ENCODE results near the gene NEK11. TPM values are rescaled to one million over a fixed set of nuclear protein-coding genes. Genes with fewer than 3 reads are reported as not detected.

NEK11 gene
- total and polyA plus RNA-seq, 9 of the 15 experiments (the other 6 are each of a cell fraction or from before 2014, with no cell fraction given) = 0.28 to 1.5 (median 0.87) TPM

- Histone ChIP-seq H3K27ac (ENCODE audit: extremely low read depth, low read depth, low read length) (no peak overlapping the region), H3K9me3 (replicated peaks; ENCODE audit: control insufficient read depth, insufficient read depth, low read depth, low read length) (no peaks in the 10 kb centered on the region), H3K4me3 (no peak overlapping the region), H4K20me1 (replicated peaks; ENCODE audit: control insufficient read depth, insufficient read depth, low read length) (no peaks in the 10 kb centered on the region), H2AFZ (ENCODE audit: low read depth, low read length) (no peak overlapping the region), H3K79me2 (ENCODE audit: control insufficient read depth, insufficient read depth, low read length) (no peaks in the 10 kb centered on the region), H3K9me1 (ENCODE audit: control insufficient read depth, insufficient read depth, low read length) (no peaks in the 10 kb centered on the region), H3K4me2 (ENCODE audit: insufficient read depth, low read length) (no peak overlapping the region), H3K4me1 (replicated peaks in 1 of 2; ENCODE audit: control insufficient read depth in 2 of 2, insufficient read depth in 2 of 2, low read length in 2 of 2) (no peaks in the 10 kb centered on the region), H3K36me3 (ENCODE audit: control insufficient read depth, insufficient read depth, low read length) (no peaks in the 10 kb centered on the region), H3K9ac (ENCODE audit: insufficient read depth in 1 of 2, low read depth in 2 of 2, low read length in 2 of 2) (no peak overlapping the region), H3K27me3 (ENCODE audit: control insufficient read depth in 2 of 2, insufficient read depth in 2 of 2, low read length in 2 of 2) (no peaks in the 10 kb centered on the region)
- no peak for FAIRE-seq
- CTCF ChIA-PET (ENCODE audit: low intra/inter-chr PET ratio) = no interaction called here
- in situ Hi-C loops (cut with MboI) = no loop called here
- WGBS (ENCODE audit: insufficient coverage, low coverage, missing lambda C conversion rate) = 0% methylated on average over 2 of the region's 2 CpGs
- POLR2A ChIA-PET = no interaction called here
- ATAC-seq = no peak
- intact Hi-C loops (cut with micrococcal nuclease) = no loop called here
- TF ChIP-seq ZNF695 (CRISPR knock-in tag; IDR thresholded peaks at IDR 0.05) = no peak
- TF ChIP-seq BMI1 (IDR thresholded peaks at IDR 0.05; ENCODE audit: low read length) = no peak
- TF ChIP-seq RBM17 (IDR thresholded peaks at IDR 0.05; ENCODE audit: borderline replicate concordance, low read depth, low read length) = no peak
- TF ChIP-seq TEAD1 (CRISPR knock-in tag; IDR thresholded peaks at IDR 0.05) = no peak
- no peak for TF ChIP-seq ZBTB34 (CRISPR knock-in tag; IDR thresholded peaks at IDR 0.05)
- TF ChIP-seq IRF1 (CRISPR knock-in tag; IDR thresholded peaks at IDR 0.05; ENCODE audit: borderline replicate concordance) = no peak
- TF ChIP-seq FIP1L1 (IDR thresholded peaks at IDR 0.05; ENCODE audit: low read depth, low read length, poor library complexity, severe bottlenecking) = no peak
- TF ChIP-seq PTRF (tag; IDR thresholded peaks at IDR 0.05) = no peak
- TF ChIP-seq HNRNPLL (IDR thresholded peaks at IDR 0.05; ENCODE audit: low read depth, low read length, poor library complexity, severe bottlenecking) = no peak
- TF ChIP-seq ETV5 (CRISPR knock-in tag; IDR thresholded peaks at IDR 0.05; ENCODE audit: low read depth) = no peak
- no peak for TF ChIP-seq NEUROD1 (IDR thresholded peaks at IDR 0.05; ENCODE audit: borderline replicate concordance, low read depth, low read length, partially characterized antibody)
- no peak for TF ChIP-seq GATAD2A (IDR thresholded peaks at IDR 0.05)
- TF ChIP-seq USF1 (CRISPR knock-in tag; IDR thresholded peaks at IDR 0.05) = no peak
- no peak for TF ChIP-seq ZNF316 (IDR thresholded peaks at IDR 0.05)
- no peak for TF ChIP-seq RNF219 (CRISPR knock-in tag; IDR thresholded peaks at IDR 0.05)
- TF ChIP-seq RBFOX2 (IDR thresholded peaks at IDR 0.05; ENCODE audit: low read depth, low read length) = no peak
- TF ChIP-seq NR1H2 (CRISPR knock-in tag; IDR thresholded peaks at IDR 0.05) = no peak
- TF ChIP-seq ZNF696 (CRISPR knock-in tag; conservative IDR thresholded peaks at IDR 0.05) = no peak
- no peak for TF ChIP-seq PML (IDR thresholded peaks at IDR 0.05; ENCODE audit: low read length)
- TF ChIP-seq CAMTA2 (CRISPR knock-in tag; conservative IDR thresholded peaks at IDR 0.05) = no peak
- DNase-seq (ENCODE audit: extremely low read depth in 1 of 4, low spot score in 3 of 4) = no peak
- no TSS peak for BruUV-seq (replicated peaks)
Measured at GRCh38 chr3:131279577-131279976, 252.9 kb downstream of the NEK11 start.
